B cell (primary cell): ENCODE measurements around the gene CRHR1. TPM values are rescaled to one million over a fixed set of nuclear protein-coding genes. Genes with fewer than 3 reads are reported as not detected.

Source experiments
- ATAC-seq: fragments of 200-7000 bp; cut with Tn5 transposase; one replicate; pipeline ENCODE4 v1.10.0; 2021; ENCODE audit warnings: low read depth, mild to moderate bottlenecking, moderate number of reproducible peaks, moderate library complexity
- CTCF ChIA-PET: fragments of 350-600 bp; sonication (Branson Sonifier 250); formaldehyde crosslinking; loops from one replicate; lab custom pipeline; 2021; ENCODE audit warnings: antibody characterized with exemption, inconsistent platforms; lab: Charles Lee
- POLR2A ChIA-PET: fragments of 350-600 bp; sonication (Branson Sonifier 250); formaldehyde crosslinking; loops from one replicate; lab custom pipeline; 2021; ENCODE audit warnings: antibody characterized with exemption; lab: Charles Lee
- DNase-seq: peaks from one replicate; pipeline ENCODE4 v3.0.0; 2013
- H2AFZ ChIP-seq: 2 replicates; pipeline ENCODE4 v1.6.1; 2012; ENCODE audit warnings: mild to moderate bottlenecking, low read depth, low read length; ENCODE audit not compliant: insufficient read depth, poor library complexity, severe bottlenecking
- H3K27ac ChIP-seq, 2 donors: 1 replicate in 1 of 2; 2 replicates in 1 of 2; pipeline ENCODE4 v1.5.1; 2012 to 2013; ENCODE audit warnings: low read length in 2 of 2, mild to moderate bottlenecking in 2 of 2, moderate library complexity in 1 of 2
- H3K27me3 ChIP-seq, 4 experiments: fragments of 200-600 bp in 1 of 4; sonication (generic) in 1 of 4; replicated peaks in 1 of 4; 1 replicate in 2 of 4; 2 replicates in 2 of 4; pipeline versions ENCODE4 v1.6.1 to v1.7.0; 2013 to 2016; ENCODE audit warnings: low read length in 3 of 4, mild to moderate bottlenecking in 2 of 4, mixed read lengths in 1 of 4, moderate library complexity in 1 of 4; ENCODE audit not compliant: insufficient read depth in 4 of 4, control insufficient read depth in 3 of 4; ENCODE audit errors: control extremely low read depth in 1 of 4
- H3K36me3 ChIP-seq, 2 experiments: replicated peaks in 1 of 2; 1 replicate in 1 of 2; 2 replicates in 1 of 2; pipeline versions ENCODE4 v1.6.1 to v1.7.1; 2013; ENCODE audit warnings: low read length in 1 of 2; ENCODE audit not compliant: insufficient read depth in 2 of 2, control insufficient read depth in 1 of 2; ENCODE audit errors: control extremely low read depth in 1 of 2, extremely low read depth in 1 of 2
- H3K4me1 ChIP-seq, 2 donors: fragments of 200-600 bp in 1 of 2; sonication (generic) in 1 of 2; 1 replicate in 1 of 2; 2 replicates in 1 of 2; pipeline versions ENCODE4 v1.5.1 to v1.6.1; 2013 to 2017; ENCODE audit warnings: low read length in 2 of 2; ENCODE audit not compliant: control insufficient read depth in 2 of 2, insufficient read depth in 2 of 2
- H3K4me2 ChIP-seq: replicated peaks from 2 replicates; pipeline ENCODE3; 2012; ENCODE audit warnings: mild to moderate bottlenecking, low read depth, low read length; ENCODE audit not compliant: poor library complexity, severe bottlenecking
- H3K4me3 ChIP-seq, 5 experiments: fragments of 200-600 bp in 1 of 5; sonication (generic) in 1 of 5; 1 replicate in 3 of 5; 2 replicates in 2 of 5; pipeline versions ENCODE4 v1.5.1 to v1.7.0; 2011 to 2016; ENCODE audit warnings: low read length in 4 of 5, mild to moderate bottlenecking in 4 of 5, low read depth in 2 of 5, control low read depth in 1 of 5, moderate library complexity in 1 of 5; ENCODE audit not compliant: insufficient read depth in 1 of 5; ENCODE audit errors: control extremely low read depth in 1 of 5, extremely low read depth in 1 of 5
- H3K79me2 ChIP-seq: fragments of 200-600 bp; sonication (generic); one replicate; pipeline ENCODE4 v1.6.0; 2016; ENCODE audit warnings: low read length; ENCODE audit not compliant: control insufficient read depth, insufficient read depth
- H3K9ac ChIP-seq: fragments of 200-600 bp; sonication (generic); 2 replicates; pipeline ENCODE4 v1.6.1; 2017; ENCODE audit warnings: mild to moderate bottlenecking, low read length, moderate library complexity
- H3K9me3 ChIP-seq, 3 donors: one replicate each; pipeline versions ENCODE4 v1.6.1 to v1.7.1; 2013; ENCODE audit warnings: low read length in 2 of 3; ENCODE audit not compliant: control insufficient read depth in 2 of 3, insufficient read depth in 1 of 3; ENCODE audit errors: control extremely low read depth in 1 of 3
- H4K20me1 ChIP-seq: 2 replicates; pipeline ENCODE4 v1.6.0; 2012; ENCODE audit warnings: mild to moderate bottlenecking, low read length; ENCODE audit not compliant: insufficient read depth, control insufficient read depth, poor library complexity, severe bottlenecking
- H3K27ac Mint-ChIP-seq: one replicate; pipeline ENCODE4 v1.8.0; 2021; ENCODE audit warnings: mixed read lengths
- H3K27me3 Mint-ChIP-seq: one replicate; pipeline ENCODE4 v1.8.0; 2021; ENCODE audit warnings: mixed read lengths
- H3K4me1 Mint-ChIP-seq: one replicate; pipeline ENCODE4 v1.8.0; 2021; ENCODE audit warnings: mixed read lengths
- H3K4me3 Mint-ChIP-seq: one replicate; pipeline ENCODE4 v1.8.0; 2021; ENCODE audit warnings: mixed read lengths
- H3K9me3 Mint-ChIP-seq: one replicate; pipeline ENCODE4 v1.8.0; 2022; ENCODE audit warnings: mixed read lengths; ENCODE audit not compliant: insufficient read depth
- EZH2 ChIP-seq: IDR thresholded peaks from 2 replicates; pipeline ENCODE4 v1.6.1; 2012; ENCODE audit warnings: borderline replicate concordance, low read depth, mild to moderate bottlenecking, moderate library complexity, low read length; ENCODE audit not compliant: insufficient read depth, poor library complexity, severe bottlenecking
- WGBS: methylation state at CpG from one replicate; pipeline ENCODE4 v1.1.5; 2013; ENCODE audit warnings: missing lambda C conversion rate; ENCODE audit not compliant: insufficient coverage; 5-methylcytosine and 5-hydroxymethylcytosine counted together
- intact Hi-C: fragments of 100-400 bp; cut with micrococcal nuclease; formaldehyde crosslinking; loops from one replicate; pipeline ENCODE4 v1.10.0; 2022
- polyA plus RNA-seq: library from polyadenylated mRNA; depleted of rRNA; stranded (reverse); fragments of >200 nt; gene quantifications from 2 replicates; pipeline ENCODE4 v1.2.3, GENCODE V29; 2012
- total RNA-seq, 2 donors: library from RNA; stranded (reverse); fragments of 120-200 nt in 1 of 2; gene quantifications; 1 replicate in 1 of 2; 2 replicates in 1 of 2; pipeline versions ENCODE4 v1.2.3 to v1.2.4, GENCODE V29; 2013 to 2022
- TF ChIP-seq, protein P1 (sequence below): fragments of 200-600 bp; IDR thresholded peaks from one replicate; pipeline ENCODE4 v1.8.0; 2022; ENCODE audit warnings: antibody characterized with exemption, mild to moderate bottlenecking

CRHR1 gene
- total and polyA plus RNA-seq, 2 donors (not counting 1 experiment from before 2014, with no cell fraction given), result not detected

DNA sequence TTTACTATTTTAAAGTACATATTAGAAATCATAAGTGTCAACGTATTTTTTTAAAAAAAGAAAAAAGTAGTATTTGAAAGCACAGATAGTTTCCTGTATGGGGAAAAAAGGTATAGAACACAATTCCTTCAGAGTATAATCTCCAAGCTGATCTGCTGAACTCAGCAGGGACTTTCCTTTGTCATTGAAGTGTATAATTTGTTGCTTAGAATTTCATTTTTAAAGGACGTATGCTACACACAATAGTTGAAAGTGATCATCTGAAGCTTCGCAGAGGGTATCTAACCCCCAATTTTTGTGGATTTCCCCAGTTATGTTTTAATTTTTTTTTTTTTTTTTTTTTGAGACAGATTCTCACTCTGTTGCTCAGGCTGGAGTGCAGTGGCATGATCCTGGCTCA lies 90.0 kb downstream of the CRHR1 start:
- DNase-seq (no peak), ATAC-seq (no peak)
- Mint-ChIP-seq H3K27ac (no peak overlapping the region), H3K27me3 (peaks cover 25% of the 10 kb centered on the region), H3K4me3 (no peak overlapping the region), H3K4me1 (peaks cover 1% of the 10 kb centered on the region), H3K9me3 (no peaks in the 10 kb centered on the region)
- CTCF ChIA-PET, result interaction anchor here (1.0 to 1.9 kb wide), 2 partner anchors 12 to 22 kb away, joined by 6 to 7 read pairs; no protein-coding TSS in a partner anchor
- TF ChIP-seq, protein P1, sequence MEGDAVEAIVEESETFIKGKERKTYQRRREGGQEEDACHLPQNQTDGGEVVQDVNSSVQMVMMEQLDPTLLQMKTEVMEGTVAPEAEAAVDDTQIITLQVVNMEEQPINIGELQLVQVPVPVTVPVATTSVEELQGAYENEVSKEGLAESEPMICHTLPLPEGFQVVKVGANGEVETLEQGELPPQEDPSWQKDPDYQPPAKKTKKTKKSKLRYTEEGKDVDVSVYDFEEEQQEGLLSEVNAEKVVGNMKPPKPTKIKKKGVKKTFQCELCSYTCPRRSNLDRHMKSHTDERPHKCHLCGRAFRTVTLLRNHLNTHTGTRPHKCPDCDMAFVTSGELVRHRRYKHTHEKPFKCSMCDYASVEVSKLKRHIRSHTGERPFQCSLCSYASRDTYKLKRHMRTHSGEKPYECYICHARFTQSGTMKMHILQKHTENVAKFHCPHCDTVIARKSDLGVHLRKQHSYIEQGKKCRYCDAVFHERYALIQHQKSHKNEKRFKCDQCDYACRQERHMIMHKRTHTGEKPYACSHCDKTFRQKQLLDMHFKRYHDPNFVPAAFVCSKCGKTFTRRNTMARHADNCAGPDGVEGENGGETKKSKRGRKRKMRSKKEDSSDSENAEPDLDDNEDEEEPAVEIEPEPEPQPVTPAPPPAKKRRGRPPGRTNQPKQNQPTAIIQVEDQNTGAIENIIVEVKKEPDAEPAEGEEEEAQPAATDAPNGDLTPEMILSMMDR, result no peak
- no peak for TF ChIP-seq EZH2
- H3K9ac ChIP-seq, result no peak overlapping the region
- H3K79me2 ChIP-seq, result no peaks in the 10 kb centered on the region
- POLR2A ChIA-PET, result interaction anchor here (0.5 to 0.7 kb wide), 2 partner anchors 88 to 179 kb away, joined by 5 to 10 read pairs; no protein-coding TSS in a partner anchor
- no CpG with 5 or more reads among the region's 3 CpGs for WGBS
- H4K20me1 ChIP-seq, result no peaks in the 10 kb centered on the region
- H2AFZ ChIP-seq, result no peak overlapping the region
- peaks cover 0 to 5% (median 0%) of the 10 kb centered on the region in 3 donors for H3K9me3 ChIP-seq
- no peak overlapping the region for H3K4me3 ChIP-seq
- no peak overlapping the region for H3K4me2 ChIP-seq
- no peaks in the 10 kb centered on the region for H3K4me1 ChIP-seq
- H3K27me3 ChIP-seq, result peaks cover 0 to 9% (median 1%) of the 10 kb centered on the region in 4 experiments
- H3K27ac ChIP-seq, result no peak overlapping the region
- no peaks in the 10 kb centered on the region for H3K36me3 ChIP-seq
- intact Hi-C loops, result no loop called here

DNA sequence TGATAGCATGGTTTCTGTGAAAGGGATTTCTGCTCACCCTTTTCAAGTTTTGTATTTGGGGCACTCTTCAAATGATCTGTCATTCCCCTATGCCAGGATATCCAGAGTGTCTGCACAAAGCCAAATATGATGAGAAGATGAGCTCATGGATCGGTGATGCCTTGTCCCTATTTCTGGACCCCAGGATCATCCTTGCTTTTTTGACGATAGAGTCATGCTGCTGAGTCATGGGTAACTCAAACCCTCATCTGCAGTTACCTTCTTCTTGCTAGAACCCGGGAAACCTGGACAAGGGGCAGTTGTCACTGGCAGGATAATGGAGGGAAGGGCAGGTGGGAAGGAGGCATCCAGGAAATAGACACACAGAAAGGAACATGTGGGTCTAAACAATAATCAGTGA lies 92.4 kb downstream of the CRHR1 start:
- Histone ChIP-seq H3K27ac (no peak overlapping the region), H3K9ac (no peak overlapping the region), H3K4me2 (no peak overlapping the region), H3K36me3 (no peaks in the 10 kb centered on the region), H2AFZ (no peak overlapping the region), H3K4me1 (no peaks in the 10 kb centered on the region), H3K4me3 (no peak overlapping the region), H3K9me3 (peaks cover 0 to 5% (median 0%) of the 10 kb centered on the region in 3 donors), H4K20me1 (no peaks in the 10 kb centered on the region), H3K27me3 (peaks cover 0 to 9% (median 1%) of the 10 kb centered on the region in 4 experiments), H3K79me2 (no peaks in the 10 kb centered on the region)
- peaks cover 19% of the 10 kb centered on the region for H3K27me3 Mint-ChIP-seq
- ATAC-seq (no peak), DNase-seq (no peak)
- intact Hi-C loops, result no loop called here
- no peak overlapping the region for H3K4me3 Mint-ChIP-seq
- TF ChIP-seq EZH2, result no peak
- TF ChIP-seq, protein P1, result no peak
- peaks cover 1% of the 10 kb centered on the region for H3K4me1 Mint-ChIP-seq
- 83% methylated on average over 2 of the region's 3 CpGs for WGBS
- POLR2A ChIA-PET, result interaction anchor here (0.5 kb wide), 1 partner anchor 151 kb away, joined by 7 read pairs; no protein-coding TSS in a partner anchor
- H3K27ac Mint-ChIP-seq, result no peak overlapping the region
- no peaks in the 10 kb centered on the region for H3K9me3 Mint-ChIP-seq
- CTCF ChIA-PET, result no interaction called here
